ENCODE data around the gene LRRC1. TPM values are rescaled to one million over a fixed set of nuclear protein-coding genes. Genes with fewer than 3 reads are reported as not detected.
A peak's percentile ranks its signal among the peaks of the same experiment; 100 is the strongest.

LRRC1 gene
- total RNA-seq, 4 donors from 2014 or later: 41.7 to 52.4 (median 48.4) TPM

DNA sequence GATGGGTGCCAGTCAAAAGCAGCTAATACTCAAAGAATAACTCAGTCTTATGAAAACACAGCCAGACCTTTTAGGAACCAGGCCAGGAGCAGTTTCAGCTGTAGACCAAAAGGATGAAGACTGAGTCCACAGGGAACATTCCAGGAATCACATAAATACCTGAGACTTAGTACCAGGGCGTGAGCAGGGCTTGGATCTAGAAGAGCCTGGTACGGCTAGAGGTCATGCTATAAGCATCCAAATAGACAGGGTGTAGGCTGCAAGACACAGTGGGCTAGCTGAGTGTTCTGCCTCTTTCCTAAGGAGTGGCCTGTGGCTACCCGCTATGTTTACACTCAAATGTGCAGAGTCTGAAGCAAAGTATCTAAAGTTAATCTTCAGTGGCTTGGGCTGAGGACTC is 29.5 kb upstream of the LRRC1 start:
- TF ChIP-seq POLR2A (IDR thresholded peaks at IDR 0.05): no peak
- TF ChIP-seq, protein P1, sequence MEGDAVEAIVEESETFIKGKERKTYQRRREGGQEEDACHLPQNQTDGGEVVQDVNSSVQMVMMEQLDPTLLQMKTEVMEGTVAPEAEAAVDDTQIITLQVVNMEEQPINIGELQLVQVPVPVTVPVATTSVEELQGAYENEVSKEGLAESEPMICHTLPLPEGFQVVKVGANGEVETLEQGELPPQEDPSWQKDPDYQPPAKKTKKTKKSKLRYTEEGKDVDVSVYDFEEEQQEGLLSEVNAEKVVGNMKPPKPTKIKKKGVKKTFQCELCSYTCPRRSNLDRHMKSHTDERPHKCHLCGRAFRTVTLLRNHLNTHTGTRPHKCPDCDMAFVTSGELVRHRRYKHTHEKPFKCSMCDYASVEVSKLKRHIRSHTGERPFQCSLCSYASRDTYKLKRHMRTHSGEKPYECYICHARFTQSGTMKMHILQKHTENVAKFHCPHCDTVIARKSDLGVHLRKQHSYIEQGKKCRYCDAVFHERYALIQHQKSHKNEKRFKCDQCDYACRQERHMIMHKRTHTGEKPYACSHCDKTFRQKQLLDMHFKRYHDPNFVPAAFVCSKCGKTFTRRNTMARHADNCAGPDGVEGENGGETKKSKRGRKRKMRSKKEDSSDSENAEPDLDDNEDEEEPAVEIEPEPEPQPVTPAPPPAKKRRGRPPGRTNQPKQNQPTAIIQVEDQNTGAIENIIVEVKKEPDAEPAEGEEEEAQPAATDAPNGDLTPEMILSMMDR (IDR thresholded peaks at IDR 0.05): peak in 1 of 6 experiments; percentile 9
- peaks cover 0 to 8% of the 10 kb centered on the region in 2 donors for H3K4me1 ChIP-seq
- no peaks in the 10 kb centered on the region for H3K9me3 ChIP-seq
- H3K27me3 ChIP-seq: no peaks in the 10 kb centered on the region
- intact Hi-C loops (cut with DNase I): no loop called here
- H3K36me3 ChIP-seq: no peaks in the 10 kb centered on the region
- WGBS, 2 donors: 26 to 28% methylated on average over 3 of the region's 3 CpGs
- H3K27ac ChIP-seq: peak overlapping the region in 1 of 3 donors; percentile 2
- DNase-seq: peak; percentile 52 to 65
- no peak overlapping the region for H3K4me3 ChIP-seq (replicated peaks in 1 of 3)

DNA sequence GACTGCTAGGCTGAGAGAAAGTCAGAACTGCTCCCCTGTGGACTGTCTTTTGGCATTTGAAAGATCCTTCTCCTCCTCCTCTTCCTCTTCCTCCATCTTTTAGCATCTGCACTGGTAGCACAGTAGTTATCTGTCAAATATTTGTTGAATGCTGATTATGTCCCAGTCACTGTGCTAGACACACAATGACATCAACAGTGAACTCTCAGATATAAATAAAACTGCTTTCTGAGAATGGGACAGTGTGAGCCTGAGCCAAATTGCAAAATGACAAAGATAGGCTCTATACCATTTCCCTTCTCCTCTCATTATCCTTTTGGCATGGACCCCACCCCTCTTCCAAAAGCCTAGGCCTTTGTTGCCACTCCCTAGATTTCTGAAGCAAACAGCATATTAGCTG is 27.9 kb upstream of the LRRC1 start:
- DNase-seq: no peak
- H3K27me3 ChIP-seq: no peaks in the 10 kb centered on the region
- intact Hi-C loops (cut with DNase I): no loop called here
- TF ChIP-seq, protein P1 (IDR thresholded peaks at IDR 0.05): no peak
- TF ChIP-seq POLR2A (IDR thresholded peaks at IDR 0.05): no peak
- peaks cover 0 to 8% of the 10 kb centered on the region in 2 donors for H3K4me1 ChIP-seq
- no peak overlapping the region for H3K27ac ChIP-seq
- H3K4me3 ChIP-seq (replicated peaks in 1 of 3): no peak overlapping the region
- no peaks in the 10 kb centered on the region for H3K9me3 ChIP-seq
- no peaks in the 10 kb centered on the region for H3K36me3 ChIP-seq

DNA sequence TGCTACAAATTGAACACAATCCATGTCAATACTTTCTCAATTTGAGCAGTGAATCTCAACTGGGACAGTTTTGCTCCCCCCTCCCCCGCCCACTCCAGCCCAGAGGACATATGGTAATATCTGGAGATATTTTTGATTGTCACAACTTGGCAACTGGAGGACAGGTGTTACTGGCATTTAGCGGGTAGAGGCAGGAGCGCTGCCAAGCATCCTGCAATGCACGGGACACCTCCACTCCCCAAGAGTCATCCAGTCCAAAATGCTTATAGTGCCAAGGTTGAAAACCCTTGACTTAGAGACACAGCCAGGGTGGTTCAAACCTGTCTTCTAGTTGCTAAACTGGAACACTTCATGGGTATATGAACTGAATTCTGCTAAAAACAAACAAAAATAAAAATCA is 26.9 kb upstream of the LRRC1 start:
- Histone ChIP-seq H3K27ac (peak overlapping the region in 1 of 3 donors; percentile 10), H3K4me3 (replicated peaks in 1 of 3) (no peak overlapping the region), H3K4me1 (peaks cover 0 to 8% of the 10 kb centered on the region in 2 donors), H3K9me3 (no peaks in the 10 kb centered on the region), H3K36me3 (no peaks in the 10 kb centered on the region), H3K27me3 (no peaks in the 10 kb centered on the region)
- DNase-seq: peak; percentile 51 to 61
- 35 to 40% methylated on average over 4 of the region's 4 CpGs for WGBS, 2 donors
- intact Hi-C loops (cut with DNase I): no loop called here
- TF ChIP-seq, protein P1 (IDR thresholded peaks at IDR 0.05): no peak
- TF ChIP-seq POLR2A (IDR thresholded peaks at IDR 0.05): no peak

GRCh38 chr6:53768636-53769035 is 26.2 kb upstream of the LRRC1 start:
- no peak for DNase-seq
- Histone ChIP-seq H3K36me3 (no peaks in the 10 kb centered on the region), H3K27ac (peak overlapping the region in 1 of 3 donors; percentile 10), H3K27me3 (no peaks in the 10 kb centered on the region), H3K4me1 (peaks cover 0 to 8% of the 10 kb centered on the region in 2 donors), H3K9me3 (no peaks in the 10 kb centered on the region), H3K4me3 (replicated peaks in 1 of 3) (no peak overlapping the region)
- TF ChIP-seq POLR2A (IDR thresholded peaks at IDR 0.05): no peak
- TF ChIP-seq, protein P1 (IDR thresholded peaks at IDR 0.05): no peak
- intact Hi-C loops (cut with DNase I): no loop called here
- 79 to 86% methylated on average over 2 of the region's 2 CpGs for WGBS, 2 donors

GRCh38 chr6:53770780-53771249 is 24.0 kb upstream of the LRRC1 start:
- intact Hi-C loops (cut with DNase I): no loop called here
- DNase-seq: no peak
- no peaks in the 10 kb centered on the region for H3K36me3 ChIP-seq
- WGBS, 2 donors: 90 to 92% methylated on average over 2 of the region's 2 CpGs
- no peak overlapping the region for H3K4me3 ChIP-seq (replicated peaks in 1 of 3)
- no peaks in the 10 kb centered on the region for H3K4me1 ChIP-seq
- no peaks in the 10 kb centered on the region for H3K27me3 ChIP-seq
- no peaks in the 10 kb centered on the region for H3K9me3 ChIP-seq
- no peak overlapping the region for H3K27ac ChIP-seq
- no peak for TF ChIP-seq POLR2A (IDR thresholded peaks at IDR 0.05)
- TF ChIP-seq, protein P1 (IDR thresholded peaks at IDR 0.05): no peak

All from thyroid gland (tissue), 4 donors.